Occipital lobe (tissue), 2 donors: ENCODE results near the gene PLCB4. TPM values are rescaled to one million over a fixed set of nuclear protein-coding genes. Genes with fewer than 3 reads are reported as not detected.
"Not testable (repeated sequence)": the region's sequence is repeated elsewhere in the genome, so short reads cannot be mapped to it uniquely, and the experiment has no call there.

Experiments used
- DNase-seq: peaks from one replicate; lab custom pipeline; 2025; lab: John Stamatoyannopoulos, UW
- total RNA-seq: library from RNA; depleted of rRNA; stranded (reverse); fragments of >200 nt; gene quantifications from one replicate; pipeline ENCODE4 v1.2.3, GENCODE V29; 2014

PLCB4 gene
- total RNA-seq: 12.6 TPM

DNA sequence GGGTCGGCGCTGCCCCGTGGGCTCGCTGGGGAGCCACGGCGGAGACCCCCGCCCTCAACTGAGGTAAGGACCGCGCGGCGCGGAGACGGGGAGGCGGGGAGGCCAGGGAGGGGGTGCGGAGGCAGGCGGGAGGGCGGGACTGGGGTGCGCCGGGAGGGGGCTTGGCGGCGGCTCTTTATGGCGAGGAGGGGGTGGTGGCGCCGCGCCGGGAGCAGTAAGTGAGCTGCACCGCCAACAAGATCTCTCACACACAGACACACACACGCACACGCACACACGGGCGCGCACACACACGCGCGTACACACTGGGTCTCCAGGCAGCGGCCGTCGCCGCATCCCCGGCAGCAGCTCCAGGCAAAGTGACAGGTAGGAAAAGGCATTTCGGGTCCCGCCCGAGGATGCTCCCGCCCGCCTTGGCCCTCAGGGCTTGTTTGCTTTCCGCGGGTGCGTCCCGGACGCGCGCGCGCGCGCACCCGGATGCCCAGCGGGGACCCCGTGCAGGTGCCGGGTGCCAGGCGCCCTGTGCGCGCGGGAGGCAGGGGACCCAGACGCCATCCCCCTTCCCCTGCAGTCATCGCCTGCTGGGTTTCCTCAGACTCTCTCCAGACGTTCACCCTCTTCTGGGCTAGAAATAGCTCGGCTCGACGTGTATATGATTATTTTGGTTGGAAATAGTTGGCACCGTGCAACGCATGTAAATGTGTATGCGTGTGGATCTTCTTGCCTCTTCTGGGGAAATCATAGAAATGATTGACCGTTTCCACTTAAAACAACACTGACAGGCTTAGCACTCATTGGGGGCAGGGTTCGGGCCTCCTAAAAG is at the start of gene PLCB4:
TSS of gene PLCB4 (plus strand) at position 247 of the 823 bp plus-strand sequence. CDS start 238,728 bp downstream, outside the sequence.
- peak; percentile 20 for DNase-seq

DNA sequence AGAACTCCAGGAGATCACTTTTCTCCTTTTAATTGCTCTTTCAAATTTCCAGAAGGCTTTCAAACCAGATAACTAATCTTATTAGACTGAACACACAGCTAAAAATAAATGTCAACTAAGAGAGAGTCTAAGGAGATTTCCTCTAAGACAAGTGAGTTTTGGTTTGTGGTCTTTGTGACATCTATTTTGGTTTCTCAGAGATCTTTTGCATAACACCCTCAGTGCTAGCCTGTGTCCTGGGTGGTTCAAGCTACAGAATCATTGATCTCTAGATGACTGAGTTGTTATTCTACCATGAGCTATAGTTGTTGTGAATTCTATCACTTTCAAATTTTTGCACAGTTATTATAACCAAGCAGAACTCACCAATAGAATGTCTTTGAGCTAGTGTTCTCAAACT is 49.1 kb upstream of the PLCB4 start:
- no peak for DNase-seq

DNA sequence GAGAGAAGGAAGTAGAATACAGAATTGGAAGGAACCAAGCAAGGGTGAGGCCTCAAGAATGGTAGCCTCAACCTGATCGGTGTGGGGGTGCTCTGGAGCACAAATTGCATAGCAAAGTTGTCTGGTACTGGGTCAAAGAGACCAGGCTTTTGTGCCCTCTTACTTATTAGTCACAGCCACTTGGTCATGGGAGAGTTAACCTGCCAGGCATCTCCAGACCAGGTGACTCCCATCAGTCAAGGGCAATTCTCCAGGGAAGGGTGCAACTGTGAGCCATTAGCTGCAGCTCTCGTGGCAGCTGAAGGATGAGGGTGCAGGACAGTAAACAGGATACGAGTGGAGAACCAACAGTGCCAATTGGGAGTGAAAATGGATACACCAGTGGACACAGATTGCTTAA is 47.7 kb upstream of the PLCB4 start:
- DNase-seq: no peak

DNA sequence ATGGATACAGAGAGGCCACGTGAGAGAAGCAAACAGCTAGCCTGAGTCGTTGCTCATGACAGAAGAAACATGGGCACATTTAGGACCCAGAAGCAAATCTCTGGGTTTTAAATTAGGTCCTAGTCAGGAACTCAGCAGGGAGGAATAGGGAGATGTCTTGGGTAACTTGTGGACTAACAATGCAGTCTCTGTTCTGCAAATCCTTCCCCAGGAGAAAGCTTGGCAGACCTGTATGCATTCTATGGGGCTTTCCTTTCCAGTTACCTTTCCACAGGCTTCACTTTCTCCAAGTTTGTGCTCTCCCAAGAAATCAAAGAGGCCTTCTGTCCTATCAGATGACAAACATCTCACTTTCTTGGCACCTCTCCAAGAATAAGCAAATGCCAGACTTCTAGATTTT is 47.2 kb upstream of the PLCB4 start:
- DNase-seq: no peak

DNA sequence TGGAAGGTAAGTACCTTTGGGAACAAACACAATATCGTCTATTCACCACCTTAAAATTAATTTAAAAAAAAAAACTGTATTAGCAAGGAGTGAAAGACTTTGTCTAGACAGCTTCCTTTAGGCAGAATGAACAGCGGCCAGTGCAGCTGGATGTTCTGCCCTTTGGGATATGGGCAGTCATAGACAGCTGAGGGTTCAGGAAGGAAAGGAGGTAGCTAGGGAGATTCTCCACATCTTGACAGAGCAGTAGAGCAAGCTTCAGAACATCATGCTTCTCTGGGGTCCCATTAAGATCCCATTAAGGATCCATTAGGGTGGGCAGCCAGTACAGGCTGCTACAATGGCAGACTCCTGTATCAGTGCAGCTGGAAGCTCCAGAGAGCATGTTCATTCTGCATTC is 46.5 kb upstream of the PLCB4 start:
- DNase-seq: no peak

DNA sequence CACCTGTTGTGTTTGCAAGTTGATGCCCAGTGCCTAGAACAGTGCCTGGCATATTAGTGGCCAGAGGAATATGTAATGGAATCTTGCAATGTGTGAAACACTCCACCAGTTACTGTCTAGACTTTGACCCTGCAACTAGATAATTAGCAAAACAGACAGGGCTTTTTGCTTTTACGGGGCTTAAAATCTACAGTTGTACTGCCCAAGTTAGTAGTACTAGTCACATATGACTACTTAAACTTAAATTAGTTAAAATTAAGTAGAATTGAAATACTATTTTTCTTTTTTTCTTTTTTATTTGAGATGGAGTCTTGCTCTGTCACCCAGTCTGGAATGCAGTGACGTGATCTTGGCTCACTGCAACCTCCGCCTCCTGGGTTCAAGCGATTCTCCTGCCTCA is 44.3 kb upstream of the PLCB4 start:
- DNase-seq: no peak

DNA sequence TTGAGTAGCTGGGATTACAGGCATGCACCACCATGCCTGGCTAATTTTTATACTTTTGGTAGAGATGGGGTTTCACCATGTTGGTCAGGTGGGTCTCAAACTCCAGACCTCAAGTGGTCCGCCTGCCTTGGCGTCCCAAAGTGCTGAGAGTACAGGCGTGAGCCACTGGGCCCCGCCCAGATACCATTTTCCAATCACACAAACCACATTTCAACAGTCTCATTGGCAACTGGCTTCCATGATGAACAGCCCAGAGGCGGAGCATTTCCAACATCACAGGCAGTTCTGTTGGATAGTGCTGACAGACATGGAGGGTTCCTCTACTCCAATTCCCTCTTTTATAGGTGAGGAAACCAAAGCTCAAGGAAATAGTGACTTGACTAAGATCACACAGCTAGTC is 43.9 kb upstream of the PLCB4 start:
- DNase-seq: no peak

DNA sequence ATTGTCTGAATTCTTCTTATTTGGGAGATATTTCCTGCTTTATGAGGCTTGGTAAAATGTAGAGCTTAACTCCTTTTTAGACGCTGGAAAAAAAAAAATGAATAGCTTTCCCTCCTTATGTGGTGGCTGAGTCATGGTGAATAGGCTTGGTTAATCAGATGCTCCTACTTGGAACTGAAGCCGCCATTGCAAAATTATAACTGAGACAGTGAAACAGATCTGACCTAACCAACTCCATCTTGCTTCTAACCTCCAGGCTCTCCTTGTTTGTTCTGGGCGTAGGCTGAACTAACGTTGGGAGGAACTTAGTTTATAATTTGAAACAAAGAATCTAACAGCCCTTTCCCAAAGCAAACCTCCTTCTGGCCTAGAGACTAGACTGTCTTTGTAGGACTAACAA is 43.2 kb upstream of the PLCB4 start:
- no peak for DNase-seq

DNA sequence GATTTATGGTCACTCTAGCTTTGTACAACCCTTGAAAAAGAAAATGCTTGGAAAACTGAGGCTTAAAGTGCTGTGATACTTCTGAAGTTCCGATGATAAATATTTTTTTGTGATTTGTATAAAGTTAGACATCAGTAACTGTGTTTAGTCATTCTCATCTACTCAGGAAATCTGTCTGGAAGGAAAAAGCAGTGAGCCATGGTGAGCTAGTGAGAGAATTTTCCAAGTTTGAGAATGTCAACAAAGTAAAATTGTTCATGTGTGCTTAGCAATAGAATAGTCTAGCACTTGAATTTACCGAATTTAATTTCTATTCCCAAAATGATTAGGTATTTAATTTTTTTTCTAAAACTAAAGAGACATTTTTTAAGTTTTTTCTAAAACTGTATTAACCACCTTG is 41.3 kb upstream of the PLCB4 start:
- no peak for DNase-seq

DNA sequence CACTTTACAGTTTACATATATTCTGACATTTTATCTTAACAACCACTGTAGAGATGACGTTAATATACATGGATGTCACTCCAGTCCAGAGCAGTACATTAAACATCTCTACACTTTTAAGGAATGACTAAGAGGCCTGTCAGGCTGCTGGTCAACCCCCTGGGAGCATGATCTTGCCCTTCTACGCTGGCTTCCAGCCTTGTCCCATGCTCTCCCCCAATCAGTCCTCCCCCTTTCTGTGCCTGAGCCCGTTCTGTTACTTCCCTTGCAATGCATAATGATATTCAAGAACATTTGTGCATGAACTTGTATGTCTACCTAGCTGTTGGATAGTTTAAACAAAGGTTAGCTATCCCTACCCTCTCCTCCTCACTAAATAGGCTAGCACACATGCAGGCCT is 40.5 kb upstream of the PLCB4 start:
- DNase-seq: no peak

DNA sequence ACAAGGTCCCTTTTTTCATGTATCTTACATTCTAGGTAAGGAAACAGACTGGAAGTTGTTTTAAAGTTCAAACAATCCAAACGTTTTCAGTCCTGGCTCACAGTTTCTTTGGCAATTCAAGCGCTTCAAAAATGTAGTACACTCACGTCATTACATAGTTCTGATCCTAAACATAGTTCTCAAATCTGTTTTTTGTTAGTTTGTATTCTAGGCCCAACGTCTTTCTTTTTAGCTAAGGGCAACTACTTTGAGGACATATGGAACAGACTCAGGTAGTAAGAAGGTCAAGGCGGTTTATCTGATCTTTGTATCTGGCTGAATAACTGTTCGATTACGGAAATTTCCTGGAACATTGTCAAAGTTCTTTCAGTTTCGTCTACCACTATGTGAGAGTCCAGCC is 36.9 kb upstream of the PLCB4 start:
- no peak for DNase-seq

DNA sequence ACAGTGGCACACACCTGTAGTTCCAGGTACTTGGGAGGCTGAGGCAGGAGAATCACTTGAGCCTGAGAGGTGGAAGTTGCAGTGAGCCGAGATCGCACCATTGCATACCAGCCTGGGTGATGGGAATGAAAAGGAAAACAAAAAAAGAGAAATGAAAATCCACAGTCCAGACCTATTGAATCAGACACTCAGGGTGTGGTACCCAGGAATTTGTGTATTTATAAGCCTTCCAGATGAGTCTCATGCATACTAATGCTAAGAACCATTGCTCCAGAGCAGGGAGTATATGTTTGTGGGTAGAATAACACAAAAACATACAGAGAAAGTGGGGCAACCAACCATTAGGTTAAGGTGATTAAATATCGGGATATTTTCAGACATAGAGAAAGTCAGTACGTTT is 36.1 kb upstream of the PLCB4 start:
- no peak for DNase-seq

DNA sequence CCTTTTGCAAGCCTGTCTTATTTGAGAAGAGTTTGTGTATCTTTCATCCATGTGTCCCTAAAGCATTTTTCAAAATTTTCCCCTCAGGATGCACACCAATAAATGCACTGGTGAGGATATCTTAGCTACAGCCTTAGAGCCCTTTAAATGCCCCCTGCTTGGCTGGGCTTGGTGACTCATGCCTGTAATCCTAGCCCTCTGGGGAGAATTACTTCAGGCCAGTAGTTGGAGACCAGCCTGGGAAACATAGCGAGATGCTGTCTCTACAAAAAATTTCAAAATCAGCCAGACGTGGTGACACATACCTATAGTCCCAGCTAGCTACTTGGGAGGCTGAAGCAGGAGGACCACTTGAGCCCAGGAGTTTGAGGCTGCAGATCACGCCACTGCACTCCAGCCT is 33.8 kb upstream of the PLCB4 start:
- DNase-seq: no peak

DNA sequence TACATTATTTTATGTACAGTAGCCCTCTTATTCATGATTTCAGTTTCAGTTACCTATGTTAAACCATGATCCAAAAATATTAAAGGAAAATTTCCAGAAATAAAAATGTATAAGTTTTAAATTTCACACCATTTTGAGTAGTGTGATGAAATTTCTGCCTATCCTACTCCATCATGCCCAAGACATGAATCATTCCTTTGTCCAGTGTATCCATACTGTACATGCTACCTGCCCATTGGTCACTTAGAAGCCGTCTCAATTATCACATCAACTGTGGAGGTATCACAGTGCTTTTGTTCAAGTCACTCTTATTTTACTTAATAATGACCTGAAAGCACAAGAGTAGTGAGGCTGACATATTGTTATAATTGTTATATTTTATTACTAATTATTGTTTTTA is 32.3 kb upstream of the PLCB4 start:
- no peak for DNase-seq

DNA sequence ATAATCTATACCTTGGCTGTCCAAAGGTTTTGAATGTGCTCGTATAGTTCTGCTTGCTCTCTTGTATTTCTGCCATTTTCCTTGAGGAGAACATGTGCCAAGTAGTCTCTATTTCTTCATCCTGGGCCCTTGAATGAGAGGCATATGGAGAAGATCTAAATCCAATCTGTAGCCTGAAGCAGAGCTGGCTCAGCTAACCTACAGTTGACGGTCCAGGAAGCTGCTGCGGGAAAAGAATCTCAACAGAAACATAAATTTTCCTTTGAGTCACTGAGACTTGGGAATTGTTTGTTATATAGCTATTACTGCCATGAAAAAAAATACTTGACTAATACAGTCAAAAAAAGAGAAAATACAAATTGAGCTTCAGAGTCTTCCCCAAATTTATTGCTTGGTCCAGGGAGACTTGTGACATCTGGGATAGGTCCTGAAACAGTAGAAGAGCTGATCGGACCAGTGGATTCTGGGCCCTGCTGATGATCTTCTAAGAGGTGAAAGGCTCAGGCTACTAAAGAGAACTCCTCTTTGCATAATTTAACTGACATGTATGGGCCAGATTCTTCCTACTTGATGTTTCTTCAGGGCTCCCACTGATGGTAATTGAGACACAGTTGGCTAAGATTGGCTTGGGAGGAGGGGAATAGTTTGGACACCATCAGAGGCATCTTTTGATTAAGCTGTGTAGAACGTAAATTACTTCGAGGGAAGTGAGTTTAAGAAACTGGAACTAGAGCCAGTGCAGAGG is 29.9 kb upstream of the PLCB4 start:
- no peak for DNase-seq

DNA sequence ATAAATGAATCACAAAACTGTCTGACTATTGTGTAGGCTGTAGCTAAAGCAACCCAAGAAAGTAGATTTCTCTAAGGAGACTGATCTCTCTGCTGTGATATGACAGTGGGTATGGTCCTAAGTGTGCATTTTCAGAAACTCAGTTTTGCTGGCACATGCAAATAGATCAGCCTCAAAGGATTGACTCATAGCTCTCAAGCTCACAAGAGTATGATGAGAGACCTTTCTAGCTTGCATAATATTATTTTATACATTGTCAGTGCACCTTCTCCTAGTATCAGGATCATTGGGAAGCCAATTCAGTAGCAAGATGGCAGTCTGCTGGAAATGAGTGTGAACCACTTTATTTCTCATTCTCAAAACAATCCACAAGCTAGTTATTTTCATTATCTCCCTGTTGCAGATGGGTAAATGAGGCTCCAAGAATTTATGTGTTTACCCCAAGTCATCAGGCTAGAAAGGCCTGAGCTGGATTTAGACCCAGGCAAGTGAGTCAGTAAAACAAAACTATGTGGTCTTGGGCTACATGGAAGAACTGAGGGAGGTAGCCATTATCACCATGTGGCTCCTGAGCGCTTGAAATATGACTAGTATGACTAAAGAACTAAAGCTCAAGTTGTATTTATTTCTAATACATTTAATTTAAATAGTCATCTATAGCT is 27.9 kb upstream of the PLCB4 start:
- no peak for DNase-seq

DNA sequence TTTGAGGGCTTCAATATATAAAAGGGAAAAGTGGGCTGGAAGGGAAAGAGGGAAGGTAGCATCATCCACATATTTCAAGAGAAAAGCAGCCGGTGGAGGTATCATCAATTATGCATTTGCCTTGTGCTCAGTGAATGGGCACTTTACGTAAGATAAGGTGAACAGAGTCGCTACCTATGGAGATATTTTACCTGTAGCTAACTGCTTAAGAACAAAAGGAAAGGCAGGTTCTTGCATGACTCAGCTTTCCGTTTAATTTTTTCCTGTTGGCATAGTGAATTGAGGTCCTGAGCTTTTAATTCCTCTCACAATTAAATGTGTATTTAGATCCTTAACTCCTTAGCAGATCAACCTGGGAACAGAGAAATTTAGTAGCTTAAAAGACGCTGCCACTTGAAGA is 25.5 kb upstream of the PLCB4 start:
- DNase-seq: no peak

DNA sequence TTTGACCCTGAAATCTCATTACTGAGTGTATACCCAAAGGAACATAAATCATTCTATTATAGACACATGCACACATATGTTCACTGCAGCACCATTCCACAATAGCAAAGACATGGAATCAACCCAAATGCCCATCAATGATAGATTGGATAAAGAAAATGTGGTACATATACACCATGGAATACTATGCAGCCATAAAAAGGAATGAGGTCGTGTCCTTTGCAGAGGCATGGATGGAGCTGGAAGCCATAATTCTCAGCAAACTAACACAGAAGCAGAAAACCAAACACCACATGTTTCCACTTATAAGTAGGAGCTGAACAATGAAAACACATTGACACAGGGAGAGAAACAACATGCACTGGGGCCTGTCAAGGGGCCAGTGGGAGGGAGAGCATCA is 21.0 kb upstream of the PLCB4 start:
- DNase-seq: not testable (repeated sequence)

DNA sequence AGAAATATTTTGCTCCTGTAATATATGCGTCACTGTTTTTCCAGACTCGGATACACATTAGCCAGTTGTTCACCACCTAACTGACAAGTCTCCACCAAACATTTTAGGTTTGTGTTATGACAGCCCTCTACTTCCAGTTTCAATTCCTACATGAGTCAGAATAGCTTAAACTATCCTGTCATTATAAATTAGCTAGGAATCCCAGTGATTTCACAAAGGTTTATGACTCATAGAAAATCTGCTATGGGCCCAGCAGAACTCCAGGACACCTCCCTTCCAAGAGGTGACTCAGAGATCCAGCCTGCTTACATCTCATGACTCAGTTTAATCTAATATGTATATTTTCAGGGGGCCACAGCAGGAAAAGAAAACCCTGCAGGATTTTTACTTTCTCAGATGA is 17.4 kb upstream of the PLCB4 start:
- DNase-seq: no peak

DNA sequence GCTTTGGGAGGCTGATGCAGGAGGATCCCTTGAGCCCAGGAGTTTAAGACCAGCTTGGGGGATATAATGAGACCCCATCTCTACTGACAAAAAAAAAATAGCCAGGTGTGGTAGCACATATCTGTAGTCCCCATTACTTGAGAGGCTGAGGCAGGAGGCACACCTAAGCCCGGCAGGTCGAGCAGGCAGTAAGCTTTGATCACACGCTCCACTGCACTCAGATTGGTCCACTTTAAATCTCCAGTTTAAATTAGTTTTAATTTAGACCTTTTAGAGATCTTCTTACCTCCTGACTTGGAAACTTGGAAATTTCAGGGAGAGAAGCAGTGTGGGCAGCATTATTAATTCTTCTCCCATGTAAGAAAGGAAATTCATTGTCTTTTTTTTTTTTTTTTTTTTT is 16.8 kb upstream of the PLCB4 start:
- DNase-seq: no peak

DNA sequence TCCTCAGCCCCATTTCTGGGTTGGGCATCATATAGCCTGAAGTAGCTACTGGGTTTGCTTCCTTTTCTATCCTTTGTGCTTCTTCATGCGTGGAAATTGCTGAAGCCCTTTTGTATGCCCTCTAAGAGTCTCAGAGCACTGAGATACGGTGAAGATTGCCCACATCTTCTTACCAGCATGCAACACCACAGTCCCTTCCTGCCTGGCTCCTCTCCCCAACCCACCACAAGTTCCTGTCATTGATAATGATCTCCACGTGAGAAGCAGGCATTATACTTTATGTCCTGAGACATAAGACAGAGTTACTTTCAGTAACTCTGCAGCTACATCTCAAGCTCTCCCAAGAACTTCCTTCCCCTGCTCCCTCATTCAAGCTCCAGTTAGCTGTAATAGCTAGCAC is 15.8 kb upstream of the PLCB4 start:
- no peak for DNase-seq

DNA sequence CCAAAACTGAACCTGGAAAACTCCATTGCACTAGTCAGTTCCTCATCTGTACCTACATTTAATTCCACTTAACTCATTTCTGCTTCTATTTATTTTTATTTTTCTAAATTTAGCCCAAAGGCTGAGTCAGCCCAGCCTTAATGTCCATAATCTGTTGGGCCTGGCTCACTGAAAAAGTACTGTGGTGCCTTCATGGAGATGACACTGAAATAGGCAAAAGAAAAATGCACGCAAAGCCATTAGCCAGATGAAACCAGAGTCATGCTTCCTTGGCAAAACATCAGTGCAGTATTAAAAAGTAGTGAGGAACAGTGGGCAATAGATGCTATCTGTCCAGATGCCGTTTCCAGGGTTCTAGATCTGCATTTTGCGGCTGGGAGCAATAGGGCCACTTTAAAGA is 14.7 kb upstream of the PLCB4 start:
- no peak for DNase-seq

DNA sequence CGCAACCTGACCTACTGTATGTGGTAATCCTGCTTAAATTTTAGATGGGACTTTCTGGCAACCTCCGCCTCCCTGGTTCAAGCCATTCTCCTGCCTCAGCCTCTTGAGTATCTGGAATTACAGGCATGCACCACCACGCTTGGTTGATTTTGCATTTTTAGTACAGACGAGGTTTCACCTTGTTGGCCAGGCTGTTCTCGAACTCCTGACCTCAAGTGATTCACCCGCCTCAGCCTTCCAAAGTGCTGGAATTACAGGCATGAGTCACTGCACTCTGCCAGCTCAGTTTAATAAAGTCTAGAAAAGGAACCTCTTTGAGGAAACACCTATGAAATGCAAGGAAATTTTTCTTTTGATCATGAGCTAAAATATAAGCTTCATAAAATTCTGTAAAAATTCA is 9.0 kb upstream of the PLCB4 start:
- no peak for DNase-seq
